Esophagus squamous epithelium (tissue), 4 donors: Measurements from ENCODE around the gene ID3.

Experiments
- POLR2A ChIP-seq, 4 donors: fragments of 450-650 bp; IDR thresholded peaks; one replicate each; pipeline ENCODE4 v1.6.1; 2017; ENCODE audit warnings: antibody characterized with exemption in 4 of 4, mild to moderate bottlenecking in 4 of 4, moderate library complexity in 3 of 4
- TF ChIP-seq, protein P1 (sequence below), 6 experiments: fragments of 450-650 bp in 4 of 6; fragments of 200-600 bp in 2 of 6; sonication (generic) in 2 of 6; IDR thresholded peaks; one replicate each; pipeline ENCODE4 v1.5.1; 2016 to 2019; ENCODE audit warnings: antibody characterized with exemption in 6 of 6, mild to moderate bottlenecking in 4 of 6, moderate library complexity in 4 of 6

DNA sequence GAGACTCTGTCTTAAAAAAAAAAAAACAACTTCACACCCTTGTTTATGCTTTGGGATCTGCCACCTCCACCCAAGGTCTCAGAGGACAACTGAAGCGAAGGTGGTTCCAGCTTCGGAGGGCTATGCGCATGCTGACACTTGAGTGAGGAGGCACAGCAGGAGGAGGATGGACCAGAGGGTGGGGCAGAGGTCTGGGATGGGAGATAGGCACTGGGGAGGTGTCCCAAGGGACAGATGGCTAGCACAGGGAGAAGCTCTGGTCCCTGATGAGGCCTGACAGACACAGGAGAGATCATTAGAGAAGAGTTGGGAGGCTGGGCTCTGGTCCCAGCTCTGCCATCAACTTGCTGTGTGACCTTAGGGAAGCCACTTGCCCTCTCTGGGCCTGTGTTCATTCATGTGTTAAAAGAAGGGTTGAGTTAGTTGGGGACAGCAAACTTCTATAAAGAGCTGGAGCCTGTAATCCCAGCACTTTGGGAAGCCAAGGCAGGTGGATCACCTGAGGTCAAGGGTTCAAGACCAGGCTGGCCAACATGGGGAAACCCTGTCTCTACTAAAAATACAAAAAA is 45.1 kb downstream of the ID3 start:
- TF ChIP-seq, protein P1, sequence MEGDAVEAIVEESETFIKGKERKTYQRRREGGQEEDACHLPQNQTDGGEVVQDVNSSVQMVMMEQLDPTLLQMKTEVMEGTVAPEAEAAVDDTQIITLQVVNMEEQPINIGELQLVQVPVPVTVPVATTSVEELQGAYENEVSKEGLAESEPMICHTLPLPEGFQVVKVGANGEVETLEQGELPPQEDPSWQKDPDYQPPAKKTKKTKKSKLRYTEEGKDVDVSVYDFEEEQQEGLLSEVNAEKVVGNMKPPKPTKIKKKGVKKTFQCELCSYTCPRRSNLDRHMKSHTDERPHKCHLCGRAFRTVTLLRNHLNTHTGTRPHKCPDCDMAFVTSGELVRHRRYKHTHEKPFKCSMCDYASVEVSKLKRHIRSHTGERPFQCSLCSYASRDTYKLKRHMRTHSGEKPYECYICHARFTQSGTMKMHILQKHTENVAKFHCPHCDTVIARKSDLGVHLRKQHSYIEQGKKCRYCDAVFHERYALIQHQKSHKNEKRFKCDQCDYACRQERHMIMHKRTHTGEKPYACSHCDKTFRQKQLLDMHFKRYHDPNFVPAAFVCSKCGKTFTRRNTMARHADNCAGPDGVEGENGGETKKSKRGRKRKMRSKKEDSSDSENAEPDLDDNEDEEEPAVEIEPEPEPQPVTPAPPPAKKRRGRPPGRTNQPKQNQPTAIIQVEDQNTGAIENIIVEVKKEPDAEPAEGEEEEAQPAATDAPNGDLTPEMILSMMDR (IDR thresholded peaks at IDR 0.05): no peak
- no peak for TF ChIP-seq POLR2A (IDR thresholded peaks at IDR 0.05)
